HG03060 (cell line): ENCODE results near the gene LGI4.
"Not testable (repeated sequence)": the region's sequence is repeated elsewhere in the genome, so short reads cannot be mapped to it uniquely, and the experiment has no call there.

Experiments
- ATAC-seq: cut with Tn5 transposase; IDR thresholded peaks from one replicate; pipeline ENCODE4 v1.9.1; 2021; ENCODE audit warnings: low read depth, moderate number of reproducible peaks; ENCODE audit not compliant: unreplicated experiment

Gene LGI4

DNA sequence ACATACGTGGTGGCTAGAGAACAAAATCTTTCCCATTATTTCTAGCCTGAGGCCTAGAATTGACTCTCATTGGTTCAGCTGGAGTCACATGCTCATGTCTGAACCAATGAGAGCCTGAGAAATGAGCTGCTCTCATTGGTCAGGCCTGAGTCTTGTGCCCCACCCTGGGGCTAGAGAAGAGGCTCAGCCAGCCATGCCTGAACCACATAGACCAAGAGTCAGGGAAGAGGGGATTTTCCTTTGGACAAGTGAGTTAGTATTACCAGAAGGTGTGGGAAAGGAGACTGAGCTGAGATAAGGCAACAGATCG lies 26.5 kb upstream of the LGI4 start:
- no peak for ATAC-seq

DNA sequence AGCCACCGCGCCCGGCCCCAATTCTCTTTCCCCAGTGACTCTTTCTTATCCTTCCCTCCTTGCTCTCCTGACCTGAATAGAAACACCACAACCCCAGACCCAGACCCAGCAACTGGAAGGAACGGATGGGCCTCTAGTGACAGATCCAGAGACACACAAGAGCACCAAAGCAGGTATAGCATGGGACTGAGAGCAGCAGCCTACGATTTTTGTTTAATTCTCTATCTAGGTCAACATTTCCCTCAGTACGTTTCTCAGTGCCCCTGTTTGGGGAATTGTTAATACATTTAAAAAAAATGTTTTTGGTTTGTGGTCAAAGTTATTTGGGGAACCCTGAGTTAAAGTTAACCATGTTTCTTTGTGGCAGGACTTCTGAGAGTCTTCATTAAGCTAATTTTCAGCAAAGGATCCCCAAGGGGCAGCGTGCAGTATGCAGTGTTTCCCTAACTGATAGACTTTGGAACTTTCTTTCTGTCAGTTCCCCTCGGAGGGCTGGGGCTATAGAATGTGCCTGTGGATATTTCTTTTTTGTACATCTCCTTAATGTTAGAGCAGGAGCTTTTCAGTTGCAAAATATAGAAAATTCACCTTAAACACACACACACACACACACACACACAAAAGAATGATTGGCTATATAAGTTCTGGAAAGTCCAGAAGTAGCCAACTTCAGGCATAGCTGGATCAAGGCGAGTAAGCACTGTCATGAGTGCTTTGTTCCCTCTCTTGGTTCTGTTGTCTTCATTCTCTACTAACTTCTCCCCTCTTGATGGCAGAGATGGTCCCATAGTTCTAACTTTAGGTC lies 26.0 kb upstream of the LGI4 start:
- ATAC-seq = no peak

DNA sequence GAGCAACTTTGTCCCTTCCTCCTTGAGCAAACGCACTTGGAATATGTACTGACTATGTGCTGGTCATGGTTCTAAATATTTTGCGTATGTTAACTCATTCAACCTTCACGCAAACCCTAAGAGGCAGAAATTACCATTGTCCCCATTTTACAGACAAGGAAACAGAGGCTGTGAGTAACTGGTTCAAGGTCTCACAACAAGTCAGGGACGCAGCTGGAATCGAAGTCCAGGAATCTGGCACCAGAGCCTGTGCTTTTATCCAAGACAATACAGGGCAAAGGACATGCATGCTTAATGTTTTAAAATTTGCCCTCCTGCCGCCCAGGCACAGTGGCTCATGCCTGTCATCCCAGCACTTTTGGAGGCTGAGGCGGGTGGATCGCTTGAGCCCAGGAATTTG lies 24.7 kb upstream of the LGI4 start:
- no peak for ATAC-seq

DNA sequence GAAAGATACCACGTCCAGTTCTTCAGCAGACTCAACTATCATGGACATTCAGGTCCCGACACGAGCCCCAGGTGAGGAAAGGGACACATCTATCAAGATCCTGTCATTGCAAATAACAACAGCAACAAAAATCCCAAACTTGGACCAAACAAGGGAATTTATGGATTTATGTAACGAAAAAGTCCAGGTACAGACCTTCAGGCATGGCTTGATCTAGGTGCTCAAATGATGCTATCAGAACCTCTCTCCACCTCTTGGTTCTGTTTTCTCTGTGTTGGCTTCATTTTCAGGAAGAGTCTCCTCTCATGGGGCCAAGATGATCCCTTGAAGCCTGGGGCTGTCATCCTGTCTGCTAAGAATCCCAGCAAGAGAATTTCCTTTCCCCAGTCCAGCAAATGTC lies 22.6 kb upstream of the LGI4 start:
- no peak for ATAC-seq

DNA sequence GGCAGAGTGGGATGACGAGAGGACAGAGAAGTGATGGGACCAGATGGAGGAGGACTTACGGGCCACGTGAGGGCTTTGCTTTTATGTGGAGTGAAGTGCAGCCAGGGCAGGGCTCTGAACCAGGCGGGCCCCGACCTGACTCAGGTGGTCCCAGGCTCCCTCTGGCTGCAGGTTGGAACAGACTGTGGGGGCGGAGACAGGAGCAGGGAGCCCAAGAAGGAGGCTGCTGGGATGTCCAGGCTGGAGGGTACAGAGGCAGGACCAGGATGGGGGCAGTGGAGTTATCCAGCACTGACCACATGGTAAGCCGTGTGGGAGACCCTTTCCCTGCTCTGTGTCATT lies 21.8 kb upstream of the LGI4 start:
- no peak for ATAC-seq

DNA sequence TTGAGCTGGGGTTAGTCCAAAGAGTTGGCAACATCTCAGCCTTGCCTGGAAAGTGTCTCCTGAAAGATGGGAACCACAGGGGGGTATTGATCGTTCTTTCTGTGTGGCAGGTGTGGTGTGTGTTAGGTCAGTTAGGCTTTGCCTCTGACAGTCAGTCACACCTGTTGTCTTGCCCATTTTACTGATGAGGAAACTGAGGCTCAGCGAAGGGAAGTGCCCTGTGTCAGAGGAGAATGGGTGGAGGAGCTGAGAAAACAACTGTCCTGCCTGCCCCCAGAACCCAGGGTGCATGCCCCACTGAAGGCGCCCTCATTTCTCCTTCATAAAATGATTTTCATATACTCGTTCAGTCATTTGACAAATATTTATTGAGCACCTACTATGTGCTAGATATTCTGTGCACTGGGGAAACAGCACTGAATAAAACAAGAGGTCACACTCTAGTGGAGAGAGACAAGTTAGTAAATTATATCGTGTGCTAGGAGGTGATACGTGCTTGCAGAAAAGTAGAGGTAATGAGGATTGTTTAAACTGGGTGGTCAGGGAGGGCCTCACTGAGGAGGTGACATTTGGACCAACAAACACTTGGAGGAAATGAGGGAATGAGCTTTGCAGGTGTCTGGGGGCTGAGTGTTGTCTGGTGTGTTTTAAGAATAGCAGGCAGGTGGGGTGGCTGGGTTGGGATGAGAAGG lies 21.3 kb upstream of the LGI4 start:
- ATAC-seq = no peak

DNA sequence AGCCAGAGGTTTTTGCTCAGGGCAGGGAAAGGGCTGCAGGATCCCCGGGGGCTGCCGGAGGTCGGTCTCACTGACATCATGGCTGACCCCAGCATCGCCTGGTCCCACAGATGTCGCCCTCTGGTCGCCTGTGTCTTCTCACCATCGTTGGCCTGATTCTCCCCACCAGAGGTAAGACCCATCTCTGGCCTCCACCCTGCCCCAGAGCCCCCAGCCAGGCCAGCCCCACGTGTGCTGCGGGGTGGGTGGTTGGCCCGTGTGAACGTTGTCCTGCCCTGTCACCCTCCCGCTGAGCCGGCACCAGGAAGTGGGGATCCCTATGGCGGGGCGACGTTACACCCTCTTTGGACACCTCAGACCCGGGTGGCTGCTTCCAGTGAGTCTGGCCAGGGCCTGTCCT lies 20.6 kb upstream of the LGI4 start:
- no peak for ATAC-seq

DNA sequence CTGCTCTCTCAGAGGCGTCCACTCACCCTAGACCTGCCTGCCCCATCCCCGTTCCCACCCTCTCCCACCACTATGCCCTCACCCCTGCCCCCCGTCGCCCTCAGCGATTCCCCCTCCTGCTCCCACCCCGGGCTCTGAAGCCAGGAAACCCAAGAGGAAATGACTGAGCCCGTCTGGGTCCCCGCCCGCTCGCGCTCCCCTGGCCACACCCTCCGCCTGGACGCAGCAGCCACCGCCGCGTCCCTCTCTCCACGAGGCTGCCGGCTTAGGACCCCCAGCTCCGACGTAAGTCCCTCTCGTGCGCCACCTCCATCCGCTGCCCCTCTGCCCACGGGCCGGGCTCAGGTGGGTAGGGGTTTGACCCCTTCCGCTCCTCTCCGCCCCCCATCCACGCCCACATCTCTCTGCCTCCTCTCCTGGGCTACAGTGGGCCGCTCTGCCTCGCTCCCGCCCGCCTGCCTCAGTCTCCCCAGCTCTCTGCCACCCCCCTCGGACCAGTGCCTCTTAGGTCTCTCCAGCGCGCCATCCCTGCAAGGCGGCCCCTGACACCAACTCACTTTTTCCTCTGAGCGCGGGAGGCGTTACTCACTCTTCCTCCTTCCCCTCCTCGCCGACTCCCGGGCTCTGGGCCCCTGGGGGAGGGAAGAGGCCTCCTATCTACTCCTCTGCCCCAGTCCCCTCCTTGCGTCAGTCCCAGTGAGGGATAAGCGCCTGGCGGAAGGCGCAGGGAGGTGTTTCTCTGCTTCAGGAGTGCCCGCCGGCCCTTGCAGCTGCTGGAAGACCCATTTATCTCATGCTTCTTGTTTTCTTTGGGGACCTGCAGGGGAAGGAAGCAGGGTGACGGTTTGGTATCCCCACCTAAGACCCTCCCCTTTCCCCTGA lies 19.9 kb upstream of the LGI4 start, which contains the start of gene FXYD5:
FXYD5 (plus strand) TSS at position 211 of the 882 bp plus-strand sequence. CDS start 816 bp downstream, outside the sequence.
- ATAC-seq = no peak

DNA sequence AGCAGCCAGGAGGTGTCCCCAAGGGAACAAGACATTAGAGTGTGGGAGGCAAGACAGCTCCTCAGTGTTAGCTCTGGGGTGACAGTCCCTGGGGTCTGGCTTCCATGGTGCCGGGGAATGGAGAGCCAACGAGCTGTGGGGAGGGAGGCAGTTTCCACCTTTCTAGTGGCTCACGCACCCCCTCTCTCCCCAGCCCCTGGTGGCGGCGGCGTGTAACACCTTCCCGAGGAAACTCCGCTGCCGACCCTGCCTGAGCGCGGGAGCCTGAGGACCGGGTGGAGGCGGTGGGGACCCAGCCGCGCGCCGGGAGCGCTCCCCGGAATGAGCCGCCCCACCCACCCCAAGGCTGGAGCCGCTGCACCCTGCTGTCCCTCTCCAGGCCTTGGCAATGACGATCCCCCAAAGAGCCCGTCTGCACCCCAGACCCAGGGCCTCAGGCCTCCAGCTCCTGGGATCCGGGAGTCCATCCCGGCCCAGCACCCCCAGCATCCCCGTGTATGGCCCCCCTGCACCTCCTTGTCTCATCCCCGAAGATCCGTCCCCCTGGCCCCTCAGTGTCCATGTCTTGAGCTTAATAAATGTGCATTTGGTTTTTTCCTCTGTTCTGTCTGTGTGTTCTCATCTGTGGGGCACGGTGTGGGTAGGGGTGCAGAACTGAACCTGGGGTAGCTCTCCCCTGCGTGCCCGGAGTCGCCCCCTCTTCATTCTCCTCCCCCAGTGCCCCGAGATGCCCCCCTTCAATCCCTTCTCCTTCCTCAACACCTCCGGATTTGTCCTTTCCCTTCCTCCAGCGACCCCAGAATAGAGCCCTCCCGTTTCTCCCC lies 19.1 kb upstream of the LGI4 start:
- no peak for ATAC-seq

DNA sequence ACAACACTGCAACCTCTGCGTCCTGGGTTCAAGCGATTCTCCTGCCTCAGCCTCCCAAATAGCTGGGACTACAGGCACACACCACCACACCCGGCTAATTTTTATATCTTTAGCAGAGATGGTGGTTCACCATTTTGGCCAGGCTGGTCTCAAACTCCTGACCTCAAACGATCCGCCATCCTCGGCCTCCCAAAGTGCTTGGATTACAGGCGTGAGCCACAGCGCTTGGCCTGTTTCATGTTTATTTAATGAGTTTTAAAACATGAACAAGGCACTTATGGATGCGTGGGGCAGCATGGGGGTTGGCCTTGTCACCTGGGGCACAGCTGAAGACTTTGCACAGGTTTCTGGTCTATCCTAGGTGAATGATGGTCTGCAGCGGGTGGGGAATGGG lies 18.3 kb upstream of the LGI4 start:
- not testable (repeated sequence) for ATAC-seq

DNA sequence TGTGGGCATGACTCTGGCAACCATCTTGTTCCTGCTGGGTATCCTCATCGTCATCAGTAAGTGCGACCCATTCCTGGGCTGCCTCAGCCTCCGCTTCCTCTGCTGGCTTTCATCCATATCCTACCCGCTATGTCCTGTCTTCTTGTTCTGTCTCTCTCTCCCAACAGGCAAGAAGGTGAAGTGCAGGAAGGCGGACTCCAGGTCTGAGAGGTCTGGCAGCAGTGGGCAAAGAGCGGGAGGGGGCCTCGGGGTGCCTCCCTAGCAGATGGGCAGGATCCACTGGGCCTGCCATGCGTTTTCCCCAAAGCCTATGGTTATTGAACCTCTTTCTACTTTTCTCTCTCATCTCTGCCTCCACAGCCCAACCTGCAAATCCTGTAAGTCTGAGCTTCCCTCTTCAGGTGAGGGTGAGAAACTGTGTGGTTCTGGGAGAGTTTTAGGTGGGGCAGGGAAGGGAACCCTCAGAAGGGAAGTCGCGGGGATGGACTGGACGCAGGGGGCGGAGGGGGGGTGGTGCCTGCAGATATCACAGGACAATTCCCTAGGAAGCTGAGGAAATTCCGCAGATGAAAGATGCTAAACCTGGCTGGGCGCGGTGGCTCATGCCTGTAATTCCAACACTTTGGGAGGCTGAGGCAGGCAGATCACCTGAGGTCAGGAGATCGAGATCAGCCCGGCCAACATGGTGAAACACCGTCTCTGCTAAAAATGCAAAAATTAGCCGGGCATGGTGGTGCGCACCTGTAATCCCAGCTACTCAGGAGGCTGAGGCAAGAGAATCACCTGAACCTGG lies 16.6 kb upstream of the LGI4 start:
- no peak for ATAC-seq

DNA sequence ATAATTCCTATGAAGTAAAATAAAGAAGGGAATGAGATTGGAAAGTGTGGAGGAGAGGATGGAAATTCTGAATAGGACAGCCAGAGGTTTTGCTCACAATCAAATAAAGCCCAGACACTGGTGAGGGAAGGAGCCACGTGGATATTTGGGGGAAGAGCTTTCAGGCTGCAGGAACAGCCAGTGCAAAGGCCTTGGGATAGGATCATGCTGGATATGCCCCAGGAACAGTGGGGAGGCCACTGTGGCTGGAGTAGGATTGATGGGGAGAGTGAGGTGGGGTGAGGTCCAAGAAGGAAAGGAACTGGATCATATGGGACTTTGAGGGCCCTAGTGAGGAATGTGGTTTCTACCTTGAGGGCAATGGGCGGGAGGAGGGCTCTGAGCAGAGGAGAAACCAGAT lies 15.6 kb upstream of the LGI4 start:
- ATAC-seq = no peak

DNA sequence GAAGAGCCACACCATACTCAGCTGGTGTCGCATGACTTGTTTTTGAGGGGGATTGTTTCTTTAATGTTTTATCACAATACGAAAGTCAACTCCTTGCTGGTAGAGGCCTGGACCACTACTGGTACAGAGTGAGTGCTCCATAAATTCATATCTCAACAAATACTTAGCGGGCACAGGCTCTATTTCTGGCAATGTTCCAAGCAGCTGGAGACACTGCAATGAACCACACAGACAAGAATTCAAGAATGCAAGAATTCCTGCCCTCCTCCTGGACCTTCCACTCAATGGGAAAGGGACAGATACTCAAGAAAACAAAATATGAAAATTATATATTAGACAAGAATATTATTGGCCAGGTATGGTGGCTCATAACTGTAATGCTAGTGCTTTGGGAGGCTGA lies 14.6 kb upstream of the LGI4 start:
- ATAC-seq = no peak

DNA sequence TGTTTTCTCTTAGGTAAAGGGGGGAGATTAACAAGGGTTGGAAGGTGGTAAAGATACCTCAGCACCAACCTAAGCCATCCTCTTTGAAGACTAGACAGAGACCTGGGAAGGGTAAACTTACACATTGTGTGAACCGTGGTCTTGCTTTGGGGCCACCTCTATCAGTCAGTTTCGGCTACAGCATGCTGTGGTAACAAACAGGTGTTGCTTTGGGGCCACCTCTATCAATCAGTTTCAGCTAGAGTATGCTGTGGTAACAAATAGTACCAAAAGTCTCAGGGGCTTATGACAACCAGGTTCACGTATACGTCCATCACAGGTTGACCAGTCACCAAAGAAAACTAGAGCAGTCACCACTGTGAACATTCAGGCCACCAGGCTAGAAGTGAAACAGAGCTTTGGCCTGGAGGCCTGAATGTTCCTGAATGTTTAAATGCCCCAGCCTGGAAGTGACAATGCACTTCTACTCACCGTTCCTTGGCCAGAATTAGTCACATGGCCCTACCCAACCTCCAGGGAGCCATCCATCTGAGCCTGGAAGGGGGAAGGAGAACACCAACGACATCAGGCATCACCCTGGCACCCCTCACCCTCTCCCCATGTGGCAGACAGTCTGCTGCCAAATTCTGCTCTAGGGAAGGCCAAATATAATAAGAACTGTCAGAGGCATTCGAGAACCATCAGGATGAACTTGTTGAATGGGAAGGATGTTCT lies 12.0 kb upstream of the LGI4 start:
- ATAC-seq = no peak

DNA sequence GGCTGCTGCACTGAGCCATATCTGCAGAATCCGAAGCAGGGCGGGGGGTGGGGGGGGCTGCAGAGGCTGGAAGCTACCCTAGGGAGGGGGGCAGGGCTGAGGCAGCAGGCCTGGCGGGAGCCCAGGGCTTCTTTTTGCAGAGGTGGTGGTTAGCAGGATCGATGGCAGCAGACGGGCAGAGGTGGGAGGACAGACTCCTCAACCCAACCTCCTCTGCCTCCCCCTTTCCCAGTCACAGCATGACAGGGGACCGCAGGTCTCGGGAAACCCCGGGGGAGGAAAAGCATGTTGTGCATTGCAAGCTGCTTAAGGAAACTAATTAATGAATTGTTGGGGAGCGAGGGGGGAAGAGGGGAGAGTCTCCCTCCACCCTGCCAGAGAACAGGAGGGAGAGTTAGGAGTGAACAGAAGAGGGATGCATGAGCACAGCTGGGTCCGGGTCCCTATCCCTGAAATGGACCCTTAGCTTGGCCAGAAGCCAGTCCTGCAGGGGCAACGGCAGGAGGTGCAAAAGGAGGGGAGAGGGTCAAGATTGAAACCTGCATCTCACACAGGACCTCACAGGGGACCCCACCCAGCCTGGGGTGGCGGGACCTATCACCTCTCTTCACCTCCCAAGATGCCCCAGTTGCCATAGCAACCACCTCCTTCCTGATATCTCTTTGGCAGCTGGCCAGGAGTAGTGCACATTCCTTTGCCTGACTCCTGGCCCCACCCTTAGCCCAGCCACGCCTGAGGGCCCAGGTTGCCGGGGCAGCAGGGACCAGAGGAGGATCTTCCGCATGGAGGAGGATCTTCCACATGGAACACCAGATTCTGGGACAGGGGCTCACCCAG lies 10.0 kb upstream of the LGI4 start:
- no peak for ATAC-seq

DNA sequence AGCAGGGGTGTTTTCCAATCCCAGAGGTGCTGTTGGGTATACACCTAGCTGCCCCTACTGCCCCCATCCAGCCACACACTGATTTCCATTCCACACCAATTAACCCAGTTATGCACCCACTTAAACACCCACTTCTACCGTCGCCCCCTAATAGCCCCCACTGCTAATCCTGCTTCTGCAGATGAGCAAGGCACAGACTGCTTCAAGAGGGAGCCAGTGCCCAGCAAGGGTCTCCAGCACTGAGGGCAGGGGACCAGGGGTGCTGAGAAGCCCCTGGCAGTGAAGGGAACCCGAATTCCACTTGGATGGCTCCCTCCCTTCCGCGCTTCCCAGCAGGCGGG lies 9.4 kb upstream of the LGI4 start:
- ATAC-seq = no peak

DNA sequence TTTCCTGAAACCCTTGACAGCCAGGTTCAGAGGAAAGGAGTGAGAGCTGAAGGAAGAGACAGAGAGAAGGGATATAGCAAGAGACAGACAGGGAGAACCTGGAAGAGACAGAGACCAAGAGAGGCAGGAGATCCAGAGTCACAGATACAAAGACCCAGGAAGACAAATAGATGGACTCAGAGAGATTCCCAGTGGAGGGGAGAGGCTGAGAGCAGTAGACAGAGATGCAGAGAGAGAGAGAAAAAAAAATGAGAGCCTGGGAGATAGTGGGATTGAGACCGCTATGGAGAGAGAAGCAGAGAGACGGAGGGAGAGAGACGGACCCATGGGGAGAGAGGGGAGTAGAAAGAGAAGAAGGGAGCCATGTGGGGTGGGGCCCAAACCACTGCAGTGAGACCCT lies 9.0 kb upstream of the LGI4 start:
- no peak for ATAC-seq

DNA sequence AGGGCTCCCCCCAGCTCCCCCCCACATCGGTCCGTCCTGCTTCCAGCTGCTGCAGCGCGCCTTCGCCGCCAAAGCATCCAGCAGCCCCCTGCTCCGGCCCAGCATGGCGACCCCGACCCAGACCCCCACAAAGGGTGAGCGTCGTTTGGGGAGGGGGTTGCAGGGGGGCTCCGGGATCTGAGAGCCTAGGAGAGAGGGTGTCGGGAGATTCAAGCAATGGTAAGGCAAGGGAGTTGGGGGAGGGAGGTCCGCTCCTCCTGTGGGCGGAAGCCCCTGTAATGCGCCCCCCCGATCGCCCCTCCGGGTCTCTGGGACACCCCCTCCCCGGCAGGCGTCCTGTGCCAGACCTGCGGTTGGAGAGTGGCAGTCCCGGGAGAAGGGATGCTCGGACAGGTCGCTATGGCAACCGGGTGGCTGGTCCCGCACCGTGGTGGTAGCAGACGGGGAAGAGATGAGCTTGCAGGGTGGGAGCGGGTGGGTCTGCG lies 8.4 kb upstream of the LGI4 start, which contains the start of gene FXYD7:
FXYD7 (plus strand) TSS at position 25 of the 485 bp plus-strand sequence; CDS start at position 104, 79 bp downstream.
- ATAC-seq = no peak
